Skin of body (tissue), 2 donors: ENCODE data around the gene GALK2. TPM values are rescaled to one million over a fixed set of nuclear protein-coding genes. Genes with fewer than 3 reads are reported as not detected.

ENCODE experiments used
- DNase-seq: peaks from one replicate; lab custom pipeline; 2025; lab: John Stamatoyannopoulos, UW
- total RNA-seq: library from RNA; depleted of rRNA; stranded (reverse); fragments of >200 nt; gene quantifications from one replicate; pipeline ENCODE4 v1.2.3, GENCODE V29; 2014

The GALK2 gene
- total RNA-seq: 38.5 TPM

DNA sequence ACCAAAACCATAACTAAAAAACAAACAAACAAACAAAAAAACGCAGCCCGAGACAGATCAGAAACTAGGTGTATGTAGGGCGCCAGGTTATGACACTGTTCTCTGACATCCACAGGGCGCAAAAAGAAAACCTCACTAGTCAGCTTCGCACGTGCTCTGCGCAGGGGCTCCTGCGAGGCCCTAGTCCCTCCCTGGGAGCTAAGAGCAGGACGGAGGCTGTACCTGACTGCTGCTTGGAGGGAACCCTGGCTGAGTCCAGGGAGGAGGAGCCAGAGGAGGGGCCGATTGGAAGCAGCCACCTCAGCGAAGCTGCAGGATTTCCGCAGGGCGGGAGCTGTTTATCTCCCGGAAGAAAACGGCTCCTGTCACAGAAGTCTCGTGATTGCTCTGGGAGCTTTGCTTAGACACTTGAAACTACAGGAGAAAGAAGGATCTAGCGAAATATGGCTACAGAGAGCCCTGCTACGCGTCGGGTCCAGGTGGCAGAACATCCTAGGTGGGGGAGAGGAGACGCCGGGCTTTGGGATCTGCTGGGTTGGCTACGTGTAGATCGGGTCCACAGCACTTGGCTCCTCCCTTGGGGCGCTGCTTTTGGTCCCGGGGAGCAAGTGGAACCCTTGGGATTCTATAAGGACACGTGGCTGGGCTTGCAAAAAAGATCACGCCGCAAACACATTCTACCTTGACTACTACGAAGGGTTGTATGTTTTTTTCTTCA is at the start of gene GALK2:
GALK2 (plus strand) TSS at position 368 of the 718 bp plus-strand sequence; CDS start at position 444, 76 bp downstream.
- peak; percentile 74 for DNase-seq

DNA sequence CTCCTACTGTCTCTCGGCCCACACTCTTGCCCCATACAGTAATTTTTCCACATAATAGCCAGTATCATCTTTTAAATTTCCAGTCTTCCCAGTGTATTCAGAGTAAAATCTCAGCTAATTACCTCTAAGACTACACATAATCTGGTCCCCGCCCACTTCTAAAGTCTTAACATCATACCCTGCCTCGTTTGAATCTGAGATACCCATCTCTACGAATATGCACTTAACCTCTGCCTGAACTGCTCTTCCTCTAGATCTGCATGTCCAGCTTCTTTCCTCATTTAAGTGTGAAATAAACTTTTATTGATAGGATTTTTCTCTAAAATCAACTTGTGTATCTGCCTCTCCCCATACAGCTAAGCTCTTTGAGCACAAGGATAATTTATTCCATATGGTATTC is 49.2 kb upstream of the GALK2 start:
- DNase-seq: no peak

DNA sequence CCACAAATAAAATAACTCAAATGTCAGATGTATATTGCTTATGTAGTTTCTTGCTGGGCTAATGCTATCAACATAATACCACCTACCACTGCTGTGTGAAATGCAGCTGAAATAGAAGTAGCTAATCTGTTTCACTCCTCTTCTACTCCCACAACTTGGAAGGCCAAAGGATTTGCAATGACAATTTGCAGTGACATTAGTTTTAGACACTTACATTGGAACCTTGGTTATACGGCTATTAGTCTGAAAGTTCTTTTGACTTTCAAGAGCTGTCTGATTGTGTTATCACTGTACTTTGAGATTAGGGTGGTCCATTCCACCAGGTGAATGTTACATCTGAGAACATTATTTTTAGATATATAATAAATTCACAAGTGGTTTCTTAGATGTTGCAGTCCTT is 48.1 kb upstream of the GALK2 start:
- DNase-seq: no peak

DNA sequence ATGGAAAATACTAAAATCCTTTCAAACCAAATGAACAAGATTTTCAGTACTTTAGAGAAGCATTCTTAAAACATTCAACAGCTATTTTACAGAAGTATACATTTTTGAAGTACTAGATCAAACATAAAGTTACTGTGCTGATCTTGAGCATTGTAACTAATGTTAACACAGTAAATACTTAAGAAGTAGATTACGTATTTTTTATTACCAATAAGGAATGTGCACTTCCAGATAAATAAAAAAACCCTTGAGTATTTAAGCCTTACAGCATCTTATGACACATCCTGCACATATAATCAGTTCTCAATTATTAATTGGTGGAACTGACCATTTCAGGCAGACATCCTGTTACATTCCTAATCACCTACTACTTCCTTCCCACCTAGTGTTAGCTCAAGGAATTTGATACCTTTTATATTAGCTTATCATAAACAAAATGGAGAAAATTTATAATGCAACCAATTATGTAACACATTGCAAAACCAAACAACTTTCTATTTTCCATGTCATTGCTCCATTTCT is 47.4 kb upstream of the GALK2 start:
- DNase-seq: no peak

DNA sequence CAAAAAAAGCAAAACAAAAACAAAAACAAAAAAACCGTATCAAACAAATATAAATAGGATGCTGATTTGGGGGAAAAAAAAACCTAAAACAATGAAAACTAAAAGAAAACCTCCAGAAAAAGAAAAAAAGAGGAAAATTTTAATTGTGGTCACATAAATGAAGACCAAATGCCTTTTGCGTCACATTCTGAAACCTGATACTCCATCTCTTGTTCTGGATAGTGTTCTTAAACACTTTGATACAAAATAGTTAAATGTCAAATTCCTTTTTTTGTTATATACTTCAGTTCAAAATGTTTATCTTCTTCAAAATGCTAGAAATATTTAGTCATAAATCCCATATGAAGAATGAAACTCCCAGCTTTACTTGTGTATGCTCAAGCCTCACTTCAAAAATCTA is 45.7 kb upstream of the GALK2 start:
- no peak for DNase-seq

DNA sequence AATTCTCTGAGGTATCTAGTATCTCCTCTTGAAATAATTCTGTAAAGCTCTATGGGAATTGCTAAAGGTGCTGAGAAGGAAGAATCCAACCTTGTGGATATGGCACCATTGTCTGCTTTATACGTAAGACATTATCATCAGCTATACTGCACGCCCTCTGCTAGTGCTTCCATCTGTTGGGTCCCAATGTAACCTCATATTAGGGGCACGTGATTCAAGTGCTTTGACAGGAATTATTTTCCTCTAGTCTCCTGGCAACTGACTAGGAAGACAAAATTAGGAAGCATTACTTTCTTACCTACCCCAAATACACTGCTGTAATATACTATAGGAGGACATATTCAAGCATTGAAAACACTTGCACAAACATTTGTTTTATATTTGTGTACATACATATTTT is 38.6 kb upstream of the GALK2 start:
- DNase-seq: no peak

DNA sequence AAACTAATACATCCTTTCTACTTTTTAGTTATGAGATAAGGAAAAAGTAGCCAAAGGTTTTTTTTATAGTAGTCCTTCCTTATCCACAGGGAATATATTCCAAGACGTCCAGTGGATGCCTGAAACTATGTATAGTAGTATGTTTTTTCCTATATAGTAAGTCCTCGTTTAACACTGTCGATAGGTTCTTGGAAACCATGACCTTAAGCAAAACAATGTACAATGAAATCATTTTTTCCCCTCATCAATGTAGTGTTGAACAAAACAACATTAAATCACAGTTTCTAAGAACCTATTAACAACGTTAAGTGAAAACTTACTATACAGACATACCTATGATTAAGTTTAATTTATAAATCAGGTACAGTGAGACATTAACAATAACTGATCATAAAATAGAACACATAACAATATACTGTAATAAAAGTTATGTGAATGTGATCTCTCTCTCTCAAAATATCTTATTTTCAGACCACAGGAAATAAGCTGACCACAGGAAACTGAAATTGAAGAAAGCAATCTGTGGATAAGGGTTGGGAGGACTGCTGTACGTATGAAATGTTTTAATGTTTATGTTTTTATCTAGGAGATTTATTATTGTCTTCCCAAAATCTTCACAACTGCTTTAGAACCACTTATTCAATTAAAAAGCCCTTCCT is 35.2 kb upstream of the GALK2 start:
- no peak for DNase-seq

DNA sequence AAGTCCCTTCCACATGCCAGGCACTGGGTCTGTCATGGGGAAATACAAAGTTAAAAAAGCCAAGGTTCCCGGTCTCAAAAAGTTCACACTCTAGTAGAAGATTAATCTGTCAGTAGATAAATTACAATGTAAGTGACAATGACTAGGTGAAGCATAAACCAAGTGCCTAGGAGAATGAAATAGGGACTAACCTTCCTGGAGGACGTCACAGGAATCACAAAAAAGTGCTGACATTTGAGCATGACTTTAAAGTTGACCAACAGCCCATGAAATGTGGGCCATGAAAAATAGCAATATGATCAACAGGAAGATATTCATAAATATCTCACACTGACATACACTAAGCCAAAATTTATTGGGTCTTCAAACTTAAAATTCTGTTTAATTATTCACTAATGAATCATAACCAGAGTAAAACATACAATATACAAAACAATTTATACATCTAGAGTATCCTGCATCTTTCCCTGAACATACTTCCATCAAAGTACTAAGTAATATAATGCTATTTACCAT is 34.6 kb upstream of the GALK2 start:
- DNase-seq: no peak

DNA sequence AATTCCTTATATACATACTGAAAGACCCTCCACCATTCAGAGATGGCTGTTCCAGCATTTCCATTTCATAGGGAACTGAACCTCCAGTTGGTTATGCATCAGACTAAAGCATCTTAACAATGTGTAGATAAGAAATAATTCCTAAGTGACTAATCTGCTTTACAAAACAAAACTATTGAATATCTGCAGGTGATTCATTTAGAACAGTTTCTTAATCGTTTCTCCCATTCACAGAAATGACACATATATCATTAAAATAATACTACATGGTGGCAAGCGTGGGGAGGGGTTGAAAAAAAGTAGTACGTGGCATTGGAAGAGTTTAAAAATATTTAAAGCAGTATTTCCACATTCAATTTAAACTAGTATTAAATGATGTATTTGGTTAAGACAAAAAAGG is 34.1 kb upstream of the GALK2 start:
- DNase-seq: no peak

DNA sequence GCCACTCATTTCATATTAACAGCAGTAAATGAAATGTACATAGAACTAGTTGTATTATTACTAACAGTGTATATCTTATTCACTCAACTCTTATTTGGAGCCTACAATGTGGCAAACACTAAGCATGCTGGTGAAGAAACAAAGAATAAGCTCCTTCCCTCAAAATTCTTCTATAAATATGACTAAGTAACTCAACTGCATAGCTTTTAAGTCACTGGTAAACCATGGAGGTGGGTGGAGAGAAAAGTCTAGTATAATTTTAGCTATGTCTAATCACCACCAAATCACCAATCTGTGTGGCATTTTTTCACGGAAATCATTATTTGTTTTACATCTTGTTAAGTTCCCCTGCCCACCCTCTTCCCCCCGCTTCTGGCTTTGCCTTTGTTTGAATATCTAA is 32.2 kb upstream of the GALK2 start:
- no peak for DNase-seq

DNA sequence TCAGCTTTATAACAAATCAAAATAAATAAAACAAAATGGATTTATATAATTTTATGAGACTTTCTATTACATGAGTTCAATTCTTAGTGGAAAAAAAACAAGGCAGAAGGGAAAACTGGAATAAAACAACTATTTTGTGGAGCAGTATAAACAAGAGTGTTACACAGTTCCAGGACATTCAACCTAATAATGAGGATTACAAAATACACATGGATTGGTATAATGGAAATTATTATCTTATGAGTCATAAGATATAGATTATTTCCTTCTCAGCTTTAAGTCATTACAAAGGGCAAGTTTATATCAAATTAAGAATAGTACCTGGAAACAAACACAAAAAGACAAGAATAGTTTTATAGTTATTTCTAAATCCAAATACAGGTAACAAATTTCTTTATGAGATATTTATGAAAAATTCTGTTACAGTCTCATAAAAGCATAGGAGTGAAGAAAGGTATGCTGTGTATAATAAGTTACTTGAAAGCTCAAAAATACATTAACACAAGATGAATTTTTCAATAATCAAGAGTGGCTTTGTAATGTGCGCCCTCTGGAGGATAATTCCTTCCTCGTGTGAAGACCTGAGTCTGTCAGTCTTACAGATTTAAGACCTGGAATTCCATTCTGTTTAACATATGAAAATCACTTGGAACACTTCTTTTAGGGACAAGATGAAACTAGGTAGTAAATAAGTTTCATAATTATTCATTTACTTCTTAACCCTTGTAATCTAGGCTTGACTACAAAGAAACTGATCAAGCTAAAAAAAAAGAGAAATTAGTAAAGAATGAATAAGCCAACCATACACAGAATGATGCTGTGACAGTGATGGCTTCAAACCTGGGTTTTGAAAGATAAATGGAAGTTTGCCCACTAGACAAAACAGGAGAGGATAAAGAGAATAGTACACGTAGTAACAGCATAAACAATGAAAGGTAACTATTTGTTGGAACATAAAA is 24.1 kb upstream of the GALK2 start:
- peak; percentile 39 for DNase-seq

DNA sequence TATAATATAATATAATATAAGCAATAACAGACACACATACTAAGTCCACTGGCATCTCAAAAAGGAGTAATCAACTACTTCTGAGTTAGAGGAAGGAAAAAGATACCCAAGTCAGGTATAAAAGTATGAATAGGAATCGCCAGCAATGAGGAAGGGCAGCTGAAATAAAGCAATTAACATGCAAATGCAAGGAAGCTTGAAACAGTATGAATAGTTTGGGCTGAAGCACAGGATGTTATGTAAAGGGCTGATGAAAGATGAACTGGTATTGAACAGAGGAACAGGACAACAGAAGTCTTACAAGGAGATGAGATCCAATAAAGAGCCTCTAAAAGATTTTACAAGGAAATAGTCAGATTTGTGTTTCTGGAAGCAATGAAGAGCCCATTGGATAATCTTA is 21.7 kb upstream of the GALK2 start:
- no peak for DNase-seq

DNA sequence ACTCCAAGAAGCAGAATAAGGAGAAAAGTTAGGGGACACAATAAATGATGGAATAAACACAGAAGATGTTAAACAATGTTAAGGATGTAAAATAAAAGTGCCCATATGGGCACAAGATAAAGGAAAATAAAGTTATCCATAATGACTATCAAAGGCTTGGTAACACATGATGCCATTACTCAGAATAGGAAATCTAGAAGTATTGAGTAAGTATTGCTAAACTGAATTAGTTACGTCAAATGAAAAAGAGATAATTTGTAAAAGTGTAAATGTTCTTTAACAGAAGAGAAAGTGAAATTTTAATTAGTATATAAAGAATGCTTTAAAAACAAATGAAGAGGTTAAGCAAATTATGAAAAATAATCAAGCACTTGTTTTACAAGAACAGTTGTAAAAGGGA is 21.3 kb upstream of the GALK2 start:
- DNase-seq: no peak

DNA sequence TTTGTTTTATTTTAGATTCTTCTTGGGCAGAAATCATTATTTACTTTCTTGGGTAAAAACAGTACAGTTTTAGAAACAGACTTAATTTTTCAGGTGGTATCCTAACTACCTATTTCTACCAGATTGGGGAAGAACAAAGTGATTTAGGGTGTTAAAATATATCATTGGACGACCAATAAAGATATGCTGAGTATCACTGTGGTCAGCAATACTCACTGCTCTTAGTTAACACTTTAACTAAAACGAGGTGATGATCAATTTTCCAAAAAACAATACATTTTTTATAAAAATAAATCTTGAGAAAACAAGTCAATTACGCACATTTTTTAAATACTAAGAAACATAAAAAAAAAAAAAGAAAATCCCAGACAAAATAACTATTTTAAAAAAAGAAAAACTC is 18.2 kb upstream of the GALK2 start:
- DNase-seq: no peak

DNA sequence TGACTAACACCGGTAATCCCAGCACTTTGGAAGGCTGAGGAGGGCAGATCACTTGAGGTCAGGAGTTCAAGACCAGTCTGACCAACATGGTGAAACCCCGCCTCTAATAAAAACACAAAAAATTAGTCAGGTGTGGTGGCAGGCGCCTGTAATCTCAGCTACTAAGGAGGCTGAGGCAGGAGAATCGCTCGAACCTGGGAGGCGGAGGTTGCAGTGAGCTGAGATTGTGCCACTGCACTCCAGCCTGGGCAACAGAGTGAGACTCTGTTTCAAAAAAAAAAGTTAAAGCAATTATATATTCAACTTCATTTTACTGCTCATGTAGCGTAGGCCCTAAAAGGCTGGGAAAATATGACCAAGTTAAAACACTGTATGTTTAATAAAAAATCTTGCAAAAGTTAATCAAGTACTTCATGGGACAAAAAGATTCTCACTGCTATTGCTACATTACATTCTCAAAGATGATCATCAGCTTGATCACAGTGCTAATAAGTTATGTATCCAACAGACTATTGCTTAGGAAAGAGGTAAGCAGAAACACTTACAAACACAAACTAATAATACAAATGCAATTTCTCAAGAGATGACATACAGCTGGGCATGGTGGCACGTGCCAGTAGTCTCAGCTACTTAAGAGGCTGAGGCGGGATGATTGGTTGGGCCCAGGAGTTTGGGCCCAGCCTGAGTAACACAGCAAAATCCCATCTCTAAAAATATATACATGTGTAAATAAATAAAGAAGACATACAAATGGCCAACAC is 17.3 kb upstream of the GALK2 start:
- DNase-seq: no peak

DNA sequence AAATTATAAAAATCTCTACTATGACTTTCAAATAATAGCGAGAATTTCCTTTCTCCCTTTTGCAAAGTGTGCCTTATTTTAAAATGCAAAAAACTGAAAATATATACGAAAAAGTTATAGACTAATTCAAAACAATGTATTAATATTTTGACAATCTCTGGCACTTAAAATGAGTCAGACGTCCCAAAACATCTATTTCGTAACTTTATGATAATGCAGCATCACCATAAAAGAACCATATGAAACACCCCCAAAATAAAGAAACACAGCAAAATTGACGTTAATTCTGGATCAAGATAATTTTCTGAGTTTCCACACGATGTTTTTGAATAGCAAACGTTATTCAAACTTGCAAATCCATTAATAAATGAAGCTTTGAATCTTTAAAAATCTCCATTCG is 15.7 kb upstream of the GALK2 start:
- no peak for DNase-seq

DNA sequence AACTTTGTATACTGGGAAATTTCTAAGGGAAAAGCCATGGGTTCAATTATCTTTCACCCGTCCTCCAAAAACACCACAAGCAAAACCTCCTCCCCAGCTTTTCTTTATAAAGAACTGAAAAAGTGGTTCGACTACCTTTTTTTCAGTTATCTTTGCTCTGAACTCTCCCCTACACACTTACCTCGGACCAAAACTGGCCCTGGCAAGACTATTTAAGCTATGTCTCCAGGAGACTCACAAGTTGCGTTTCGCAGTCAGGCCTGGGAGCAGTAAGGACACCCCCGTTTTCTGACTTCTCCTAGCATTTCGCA is 15.3 kb upstream of the GALK2 start:
- no peak for DNase-seq

DNA sequence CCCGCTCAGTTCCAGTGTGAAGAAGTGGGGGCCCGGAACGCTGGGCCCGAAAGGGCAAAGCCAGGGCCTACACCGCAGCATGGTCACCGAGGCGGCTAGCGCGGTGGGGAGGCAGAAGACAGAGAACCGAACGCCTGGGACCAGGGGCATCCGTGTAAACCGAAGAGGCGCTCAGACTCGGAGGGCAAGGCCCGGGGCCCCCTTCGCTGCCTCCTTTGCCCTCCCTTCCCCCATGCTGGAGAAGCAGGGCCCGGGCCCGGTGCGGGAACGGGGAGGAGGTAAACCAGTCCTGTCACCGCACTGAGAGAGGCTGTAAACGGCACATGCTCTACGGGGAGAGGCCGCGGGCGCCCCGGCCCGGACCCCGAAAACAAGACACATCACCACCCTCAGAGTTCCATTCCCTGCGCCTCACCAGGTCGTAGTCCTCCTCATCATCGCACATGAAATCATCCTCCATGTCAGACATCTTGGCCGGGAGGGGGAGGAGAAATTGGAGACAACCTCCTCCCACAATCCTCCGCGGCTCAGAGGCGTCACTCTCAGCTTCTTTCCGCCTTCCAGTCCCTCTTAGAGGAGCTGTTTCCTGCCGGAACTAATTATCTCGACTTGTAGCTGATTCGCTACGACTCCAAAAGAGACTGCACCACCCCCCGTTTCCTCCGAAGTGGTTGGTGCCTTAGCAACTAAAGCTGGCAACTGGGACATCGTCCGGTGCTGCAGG is 14.8 kb upstream of the GALK2 start, which contains the start of gene COPS2:
COPS2 (minus strand) TSS at position 490 of the 724 bp plus-strand sequence; CDS start at position 469, 21 bp downstream.
- peak; percentile 98 for DNase-seq

DNA sequence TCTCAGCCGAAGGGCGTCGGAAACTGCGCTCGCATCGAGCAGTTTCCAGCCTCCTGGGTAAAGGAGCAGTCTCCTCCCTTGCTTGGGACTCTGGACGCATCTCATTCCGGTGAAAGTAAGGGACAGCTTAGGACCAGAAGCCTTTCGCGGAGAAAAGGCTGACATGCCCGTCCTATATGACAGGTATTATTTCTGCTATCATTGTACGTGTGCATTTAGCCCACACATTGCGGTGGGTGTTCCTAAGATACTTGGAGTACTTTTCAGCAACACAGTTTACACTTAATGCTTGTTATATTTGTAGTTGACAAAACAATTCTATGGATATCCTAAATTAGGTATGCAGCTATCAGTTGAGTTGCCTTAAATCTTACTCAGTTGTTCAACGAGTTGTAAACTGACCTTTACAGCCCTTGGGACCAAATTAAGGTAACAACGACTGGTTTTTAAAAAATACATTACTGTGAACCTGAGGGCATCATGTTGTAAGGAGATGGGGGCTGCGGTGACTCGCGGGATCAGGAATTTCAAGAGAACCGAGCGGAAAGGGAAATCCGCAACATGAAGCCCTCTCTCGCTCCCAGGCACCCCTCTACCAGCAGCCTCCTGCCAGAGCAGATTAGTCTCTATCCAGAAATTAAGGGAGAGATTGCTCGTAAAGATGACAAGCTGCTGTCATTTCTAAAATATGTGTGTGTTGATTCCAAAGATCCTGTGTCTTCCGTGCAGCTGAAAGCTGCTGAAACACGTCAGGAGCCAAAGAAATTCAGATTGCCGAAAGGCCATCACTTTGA is 14.0 kb upstream of the GALK2 start:
- peak; percentile 39 for DNase-seq
